ENCODE data around the gene DLGAP4.

The DLGAP4 gene

GRCh38 chr20:36572701-36573102 lies 266.6 kb downstream of the DLGAP4 start:
- Histone ChIP-seq H3K9me2 (replicated peaks; ENCODE audit: control insufficient read depth, low read length) (no peaks in the 10 kb centered on the region), H3K4me1 (ENCODE audit: control insufficient read depth, low read length) (peaks cover 27% of the 10 kb centered on the region), H3K4me2 (ENCODE audit: low read length) (peak overlapping the region; percentile 100), H3K79me2 (ENCODE audit: control insufficient read depth, low read length) (peaks cover 48% of the 10 kb centered on the region), H3K36me3 (ENCODE audit: control insufficient read depth, low read length) (peaks cover 25% of the 10 kb centered on the region), H3K27me3 (ENCODE audit: control insufficient read depth, low read length) (no peaks in the 10 kb centered on the region), H3K9me3 (ENCODE audit: control insufficient read depth, insufficient read depth, low read length) (no peaks in the 10 kb centered on the region), H3K4me3 (ENCODE audit: low read length) (peak overlapping the region; percentile 86), H3F3A (ENCODE audit: control insufficient read depth, insufficient read depth) (peaks cover 16% of the 10 kb centered on the region), H3K27ac (ENCODE audit: low read depth, low read length) (peak overlapping the region; percentile 56), H4K20me1 (ENCODE audit: control insufficient read depth, insufficient read depth, low read depth, low read length) (peaks cover 11% of the 10 kb centered on the region)
- TF ChIP-seq CTCF (IDR thresholded peaks at IDR 0.05; ENCODE audit: low read depth, low read length, poor library complexity, severe bottlenecking) = no peak
- TF ChIP-seq EZH2phosphoT487 (IDR thresholded peaks at IDR 0.05; ENCODE audit: borderline replicate concordance, low read length) = no peak

- Histone ChIP-seq H3F3A (ENCODE audit: control insufficient read depth, insufficient read depth) (peaks cover 16% of the 10 kb centered on the region), H3K36me3 (ENCODE audit: control insufficient read depth, low read length) (peaks cover 30% of the 10 kb centered on the region), H3K4me2 (ENCODE audit: low read length) (peak within 1 kb of the TSS; percentile 100), H4K20me1 (ENCODE audit: control insufficient read depth, insufficient read depth, low read depth, low read length) (peaks cover 17% of the 10 kb centered on the region), H3K9me3 (ENCODE audit: control insufficient read depth, insufficient read depth, low read length) (no peaks in the 10 kb centered on the region), H3K27ac (ENCODE audit: low read depth, low read length) (peak within 1 kb of the TSS; percentile 77), H3K4me3 (ENCODE audit: low read length) (peak within 1 kb of the TSS; percentile 87), H3K9me2 (replicated peaks; ENCODE audit: control insufficient read depth, low read length) (no peaks in the 10 kb centered on the region), H3K79me2 (ENCODE audit: control insufficient read depth, low read length) (peaks cover 54% of the 10 kb centered on the region), H3K4me1 (ENCODE audit: control insufficient read depth, low read length) (peaks cover 27% of the 10 kb centered on the region), H3K27me3 (ENCODE audit: control insufficient read depth, low read length) (no peaks in the 10 kb centered on the region)
- no peak for TF ChIP-seq CTCF (IDR thresholded peaks at IDR 0.05; ENCODE audit: low read depth, low read length, poor library complexity, severe bottlenecking)
- TF ChIP-seq EZH2phosphoT487 (IDR thresholded peaks at IDR 0.05; ENCODE audit: borderline replicate concordance, low read length) = no peak
Measured at GRCh38 chr20:36573103-36573797, 267.1 kb downstream of the DLGAP4 start, which contains the start of gene TGIF2. Gene TGIF2, plus strand, starts transcription at chr20:36573597. Its CDS starts 5,178 bp downstream, at chr20:36578775.

GRCh38 chr20:36573798-36574365 lies 267.7 kb downstream of the DLGAP4 start:
- Histone ChIP-seq H3K4me3 (ENCODE audit: low read length) (peak overlapping the region; percentile 87), H3K4me2 (ENCODE audit: low read length) (peak overlapping the region; percentile 93), H3K27ac (ENCODE audit: low read depth, low read length) (peak overlapping the region; percentile 77), H3K9me2 (replicated peaks; ENCODE audit: control insufficient read depth, low read length) (no peaks in the 10 kb centered on the region), H3K79me2 (ENCODE audit: control insufficient read depth, low read length) (peaks cover 60% of the 10 kb centered on the region), H3K27me3 (ENCODE audit: control insufficient read depth, low read length) (no peaks in the 10 kb centered on the region), H3K9me3 (ENCODE audit: control insufficient read depth, insufficient read depth, low read length) (no peaks in the 10 kb centered on the region), H3F3A (ENCODE audit: control insufficient read depth, insufficient read depth) (peaks cover 16% of the 10 kb centered on the region), H3K4me1 (ENCODE audit: control insufficient read depth, low read length) (peaks cover 27% of the 10 kb centered on the region), H3K36me3 (ENCODE audit: control insufficient read depth, low read length) (peaks cover 37% of the 10 kb centered on the region), H4K20me1 (ENCODE audit: control insufficient read depth, insufficient read depth, low read depth, low read length) (peaks cover 21% of the 10 kb centered on the region)
- TF ChIP-seq CTCF (IDR thresholded peaks at IDR 0.05; ENCODE audit: low read depth, low read length, poor library complexity, severe bottlenecking) (peak; percentile 25), EZH2phosphoT487 (IDR thresholded peaks at IDR 0.05; ENCODE audit: borderline replicate concordance, low read length) (no peak)

All from DOHH2 (cell line).